Hepatocyte (in vitro differentiated cells): ENCODE data around the gene TRMT61A.

Experiments
- CTCF ChIP-seq: fragments of 200-600 bp; sonication (generic); IDR thresholded peaks from 2 replicates; pipeline ENCODE4 v1.5.1; 2016; ENCODE audit warnings: antibody characterized with exemption, mild to moderate bottlenecking; ENCODE audit not compliant: poor library complexity
- EZH2 ChIP-seq: fragments of 200-600 bp; sonication (generic); IDR thresholded peaks from 2 replicates; pipeline ENCODE4 v1.6.1; 2016; ENCODE audit warnings: antibody characterized with exemption, mild to moderate bottlenecking, borderline replicate concordance
- EZH2phosphoT487 ChIP-seq: fragments of 200-600 bp; sonication (generic); IDR thresholded peaks from one replicate; pipeline ENCODE4 v1.6.1; 2018; ENCODE audit warnings: antibody characterized with exemption, mild to moderate bottlenecking, low read depth, moderate library complexity; ENCODE audit not compliant: unreplicated experiment, severe bottlenecking

GRCh38 chr14:103544388-103545218 is 15.6 kb downstream of the TRMT61A start:
- no peak for TF ChIP-seq EZH2phosphoT487
- TF ChIP-seq CTCF, result no peak
- no peak for TF ChIP-seq EZH2
